ENCODE measurements around the gene DPP6.

GRCh38 chr7:154519229-154519628 lies 467.0 kb downstream of the DPP6 start:
- no peak for TF ChIP-seq POLR2A (IDR thresholded peaks at IDR 0.05)
- TF ChIP-seq, protein P1, sequence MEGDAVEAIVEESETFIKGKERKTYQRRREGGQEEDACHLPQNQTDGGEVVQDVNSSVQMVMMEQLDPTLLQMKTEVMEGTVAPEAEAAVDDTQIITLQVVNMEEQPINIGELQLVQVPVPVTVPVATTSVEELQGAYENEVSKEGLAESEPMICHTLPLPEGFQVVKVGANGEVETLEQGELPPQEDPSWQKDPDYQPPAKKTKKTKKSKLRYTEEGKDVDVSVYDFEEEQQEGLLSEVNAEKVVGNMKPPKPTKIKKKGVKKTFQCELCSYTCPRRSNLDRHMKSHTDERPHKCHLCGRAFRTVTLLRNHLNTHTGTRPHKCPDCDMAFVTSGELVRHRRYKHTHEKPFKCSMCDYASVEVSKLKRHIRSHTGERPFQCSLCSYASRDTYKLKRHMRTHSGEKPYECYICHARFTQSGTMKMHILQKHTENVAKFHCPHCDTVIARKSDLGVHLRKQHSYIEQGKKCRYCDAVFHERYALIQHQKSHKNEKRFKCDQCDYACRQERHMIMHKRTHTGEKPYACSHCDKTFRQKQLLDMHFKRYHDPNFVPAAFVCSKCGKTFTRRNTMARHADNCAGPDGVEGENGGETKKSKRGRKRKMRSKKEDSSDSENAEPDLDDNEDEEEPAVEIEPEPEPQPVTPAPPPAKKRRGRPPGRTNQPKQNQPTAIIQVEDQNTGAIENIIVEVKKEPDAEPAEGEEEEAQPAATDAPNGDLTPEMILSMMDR (IDR thresholded peaks at IDR 0.05 in 8 of 11, conservative IDR thresholded peaks at IDR 0.05 in 3 of 11), result no peak
